Measurements from ENCODE around the gene RIN3. TPM values are rescaled to one million over a fixed set of nuclear protein-coding genes. Genes with fewer than 3 reads are reported as not detected.

The RIN3 gene
- polyA plus RNA-seq, 1 donor = 10.8 TPM

GRCh38 chr14:92577321-92577742, 63.8 kb downstream of the RIN3 start:
- DNase-seq (ENCODE audit: low read depth) = no peak

- no peak for DNase-seq (ENCODE audit: low read depth)
Measured at GRCh38 chr14:92578511-92578910, 64.9 kb downstream of the RIN3 start.

- no peak for DNase-seq (ENCODE audit: low read depth)
Measured at GRCh38 chr14:92579244-92579936, 65.8 kb downstream of the RIN3 start.

- DNase-seq (ENCODE audit: low read depth) = no peak
Measured at GRCh38 chr14:92581206-92581605, 67.6 kb downstream of the RIN3 start.

- DNase-seq (ENCODE audit: low read depth) = no peak
Measured at GRCh38 chr14:92581966-92582566, 68.5 kb downstream of the RIN3 start.

GRCh38 chr14:92582706-92583452, 69.3 kb downstream of the RIN3 start:
- no peak for DNase-seq (ENCODE audit: low read depth)

- no peak for DNase-seq (ENCODE audit: low read depth)
Measured at GRCh38 chr14:92584220-92584619, 70.6 kb downstream of the RIN3 start.

- no peak for DNase-seq (ENCODE audit: low read depth)
Measured at GRCh38 chr14:92584816-92585215, 71.2 kb downstream of the RIN3 start.

GRCh38 chr14:92585981-92586937, 72.7 kb downstream of the RIN3 start:
- peak; percentile 78 for DNase-seq (ENCODE audit: low read depth)

GRCh38 chr14:92586963-92587699, 73.5 kb downstream of the RIN3 start:
- no peak for DNase-seq (ENCODE audit: low read depth)

GRCh38 chr14:92587700-92588085, 74.1 kb downstream of the RIN3 start:
- DNase-seq (ENCODE audit: low read depth) = no peak

- DNase-seq (ENCODE audit: low read depth) = no peak
Measured at GRCh38 chr14:92589213-92589852, 75.8 kb downstream of the RIN3 start.

GRCh38 chr14:92590176-92590575, 76.6 kb downstream of the RIN3 start:
- no peak for DNase-seq (ENCODE audit: low read depth)

- no peak for DNase-seq (ENCODE audit: low read depth)
Measured at GRCh38 chr14:92590941-92591340, 77.4 kb downstream of the RIN3 start.

- DNase-seq (ENCODE audit: low read depth) = no peak
Measured at GRCh38 chr14:92591346-92591745, 77.8 kb downstream of the RIN3 start.

- no peak for DNase-seq (ENCODE audit: low read depth)
Measured at GRCh38 chr14:92595267-92595666, 81.7 kb downstream of the RIN3 start.

GRCh38 chr14:92596331-92596907, 82.8 kb downstream of the RIN3 start:
- no peak for DNase-seq (ENCODE audit: low read depth)

- DNase-seq (ENCODE audit: low read depth) = no peak
Measured at GRCh38 chr14:92597906-92598905, 84.6 kb downstream of the RIN3 start.

- DNase-seq (ENCODE audit: low read depth) = no peak
Measured at GRCh38 chr14:92599811-92600210, 86.2 kb downstream of the RIN3 start.
